GM11168 (cell line): ENCODE measurements around the gene NUDT3.
"Not testable (repeated sequence)": the region's sequence is repeated elsewhere in the genome, so short reads cannot be mapped to it uniquely, and the experiment has no call there.

ENCODE experiments used
- in situ Hi-C: fragments of 300-500 bp; cut with MboI; formaldehyde crosslinking; loops from one replicate; pipeline ENCODE4 v1.12.0; 2022; ENCODE audit warnings: low sequenced_read_pairs; ENCODE audit not compliant: unreplicated experiment

NUDT3 gene

DNA sequence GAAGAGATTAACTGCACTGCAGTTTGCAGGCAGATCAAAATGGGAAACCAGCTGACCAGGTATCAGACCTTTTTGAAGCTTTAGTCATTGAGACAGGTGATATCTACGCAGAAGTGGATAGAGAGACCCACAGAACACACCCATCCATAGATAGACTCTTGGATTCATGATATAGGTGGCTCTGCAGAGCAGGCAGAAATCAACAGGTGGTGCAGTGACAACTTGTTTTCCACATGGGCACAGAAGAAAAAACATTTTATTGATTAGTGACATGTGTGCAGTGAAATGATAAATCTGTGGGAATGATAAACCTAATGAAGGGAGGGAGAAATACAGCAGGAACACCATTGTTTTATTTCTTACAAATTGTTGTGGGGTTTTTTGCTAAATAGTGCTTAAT, 45.2 kb downstream of the NUDT3 start:
- in situ Hi-C loops: no loop called here

GRCh38 chr6:34346175-34347119, 46.0 kb downstream of the NUDT3 start:
- in situ Hi-C loops: no loop called here

DNA sequence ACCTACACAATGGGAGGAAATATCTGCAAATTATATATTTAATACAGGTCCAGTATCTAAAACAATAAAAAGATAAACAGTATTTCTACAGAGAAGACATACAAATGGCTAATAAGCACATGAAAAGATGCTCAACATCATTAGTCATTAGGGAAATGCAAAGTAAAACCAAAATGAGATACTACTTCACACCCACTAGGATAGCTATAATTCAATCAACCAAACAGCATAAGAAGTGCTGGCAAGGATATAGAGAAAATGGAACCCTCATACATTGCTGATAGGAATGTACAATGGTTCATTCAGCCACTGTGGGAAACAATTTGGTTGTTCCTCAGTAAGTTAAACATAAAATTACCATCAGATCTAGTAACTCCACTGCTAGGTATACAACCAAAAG, 48.7 kb downstream of the NUDT3 start:
- in situ Hi-C loops: no loop called here

DNA sequence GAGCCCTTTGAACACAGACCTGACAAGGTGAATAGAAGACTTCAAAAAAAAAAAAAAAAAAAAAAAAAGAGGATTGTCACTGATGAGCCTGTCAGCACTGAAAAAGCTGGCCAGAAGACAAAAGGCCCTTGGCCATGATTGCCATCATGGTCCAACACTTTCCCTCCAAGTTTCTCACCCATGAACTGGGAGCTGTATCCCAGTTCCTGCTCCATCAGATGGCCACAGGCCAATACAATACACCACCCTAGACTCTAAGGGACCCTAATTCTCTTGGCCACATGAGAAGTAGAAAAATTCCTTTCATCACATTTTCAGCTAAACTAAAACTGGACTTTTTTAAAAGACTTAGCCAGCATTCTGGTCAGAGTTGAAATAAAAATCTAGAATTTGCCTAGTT, 50.2 kb downstream of the NUDT3 start:
- in situ Hi-C loops: no loop called here

- in situ Hi-C loops: no loop called here
Measured at GRCh38 chr6:34341481-34341971, 50.9 kb downstream of the NUDT3 start.

DNA sequence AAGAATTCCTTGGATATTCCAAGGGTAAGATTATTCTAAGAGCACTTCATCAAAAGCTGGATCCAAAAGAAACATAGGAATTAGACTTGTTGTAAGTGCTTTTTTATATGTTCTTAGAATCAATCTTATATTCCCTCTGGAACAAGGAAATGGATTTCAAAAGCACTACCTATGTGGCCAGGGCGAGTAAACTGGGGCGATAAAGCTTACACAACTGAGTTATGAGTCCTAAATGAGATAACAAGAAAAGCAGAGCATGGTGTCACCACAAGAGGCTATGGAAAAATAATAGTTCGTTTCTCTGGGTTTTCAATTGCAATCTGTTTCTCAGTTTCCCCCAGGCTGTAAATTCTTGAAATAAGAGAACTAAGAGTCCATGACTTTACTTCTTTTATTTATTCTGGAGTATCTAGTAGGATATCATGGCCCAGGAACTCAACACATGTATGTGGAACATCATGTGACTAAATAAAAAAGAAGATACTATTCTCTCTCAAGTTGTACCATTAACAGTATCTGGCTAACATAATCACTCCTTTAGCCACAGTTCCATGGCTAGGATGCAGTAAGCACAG, 51.5 kb downstream of the NUDT3 start:
- in situ Hi-C loops: no loop called here

- in situ Hi-C loops: no loop called here
Measured at GRCh38 chr6:34340394-34340793, 52.1 kb downstream of the NUDT3 start.

DNA sequence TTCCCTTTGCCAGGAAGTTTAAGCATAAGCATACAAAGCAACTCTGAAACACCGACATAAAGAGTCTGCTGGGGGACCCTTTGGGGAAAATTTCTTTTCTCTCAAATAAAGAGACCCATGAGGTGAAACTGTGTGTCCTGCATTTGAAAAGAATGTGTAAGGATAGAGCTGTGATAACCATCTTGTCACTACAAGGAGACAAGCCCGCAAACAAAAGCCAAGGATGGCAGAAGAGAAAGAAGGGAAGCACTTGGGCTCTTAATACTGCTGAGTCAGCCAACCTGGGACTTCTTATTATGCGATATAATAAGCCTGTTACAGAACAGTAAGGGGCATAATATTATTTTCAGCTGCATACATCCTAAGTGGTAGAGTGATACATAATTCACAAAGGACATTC, 52.5 kb downstream of the NUDT3 start:
- in situ Hi-C loops: no loop called here

DNA sequence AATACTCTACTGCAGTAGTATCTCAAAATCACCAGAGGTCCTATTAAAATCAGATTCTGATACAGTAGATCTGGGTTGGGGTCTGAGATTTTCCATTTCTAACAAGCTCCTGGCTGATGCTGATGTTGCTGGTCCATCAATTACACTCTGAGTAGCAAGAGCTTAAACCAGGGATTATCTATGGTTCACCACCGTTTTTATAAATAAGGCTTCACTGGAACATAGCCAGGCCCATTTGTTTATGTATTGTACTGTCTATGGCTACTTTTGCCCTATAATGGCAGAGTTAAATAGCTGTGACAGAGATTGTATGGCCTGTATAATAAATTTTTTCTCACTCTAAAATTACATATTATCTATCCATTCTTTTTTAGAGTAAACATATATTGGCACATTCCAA, 53.0 kb downstream of the NUDT3 start:
- in situ Hi-C loops: no loop called here

DNA sequence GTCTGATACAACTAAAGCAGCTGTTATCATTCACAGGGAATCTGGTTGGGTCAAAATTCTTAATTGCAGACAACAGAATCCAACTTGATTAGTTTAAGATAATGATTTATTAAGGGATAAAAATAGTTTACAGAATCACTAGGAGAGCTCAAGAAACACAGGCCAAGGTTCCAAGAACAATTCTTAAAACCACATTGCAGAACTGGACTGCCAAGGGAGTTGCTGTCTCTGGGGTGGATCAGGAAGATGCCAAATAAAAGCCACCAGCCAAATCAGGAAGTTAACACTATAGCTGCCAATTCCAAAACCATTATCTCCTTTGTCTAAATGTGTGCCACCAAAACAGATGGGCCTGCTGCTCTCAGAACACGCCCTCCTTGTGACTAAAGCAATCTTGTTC, 53.7 kb downstream of the NUDT3 start:
- in situ Hi-C loops: no loop called here

GRCh38 chr6:34338377-34338776, 54.1 kb downstream of the NUDT3 start:
- in situ Hi-C loops: no loop called here

- in situ Hi-C loops: no loop called here
Measured at GRCh38 chr6:34334796-34335416, 57.6 kb downstream of the NUDT3 start.

- in situ Hi-C loops: no loop called here
Measured at GRCh38 chr6:34333858-34334257, 58.6 kb downstream of the NUDT3 start.

- in situ Hi-C loops: no loop called here
Measured at GRCh38 chr6:34332251-34333198, 59.9 kb downstream of the NUDT3 start.

DNA sequence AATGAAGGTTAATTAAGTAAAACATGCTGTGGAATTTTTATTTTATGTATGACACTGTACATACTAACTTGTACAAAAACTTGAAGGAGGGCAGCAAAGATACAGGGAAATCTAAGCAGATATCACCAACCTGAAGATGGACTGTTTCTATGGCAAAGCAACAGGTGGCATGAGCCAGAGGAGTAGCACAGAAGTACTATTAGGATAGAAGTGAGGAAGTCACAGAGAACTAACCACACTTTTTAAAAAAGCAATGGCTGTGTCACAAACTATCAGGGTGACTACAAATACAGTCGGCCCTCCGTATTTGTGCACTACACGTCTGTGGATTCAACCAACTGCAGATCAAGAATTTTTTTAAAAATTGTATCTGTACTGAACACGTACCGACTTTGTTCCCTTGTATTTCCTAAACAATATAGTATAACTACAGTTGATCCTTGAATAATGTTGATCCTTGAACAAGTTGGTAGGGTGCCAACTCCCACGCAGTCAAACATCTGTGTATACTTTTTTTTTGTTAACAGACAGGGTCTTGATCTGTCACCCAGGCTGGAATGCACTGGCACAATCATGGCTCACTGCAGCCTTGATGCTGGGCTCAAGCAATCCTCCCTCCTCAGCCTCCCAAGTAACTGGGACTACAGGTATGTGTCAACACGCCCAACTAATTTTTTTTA, 61.0 kb downstream of the NUDT3 start:
- in situ Hi-C loops: no loop called here

- in situ Hi-C loops: not testable (repeated sequence)
Measured at GRCh38 chr6:34329814-34330213, 62.7 kb downstream of the NUDT3 start.

DNA sequence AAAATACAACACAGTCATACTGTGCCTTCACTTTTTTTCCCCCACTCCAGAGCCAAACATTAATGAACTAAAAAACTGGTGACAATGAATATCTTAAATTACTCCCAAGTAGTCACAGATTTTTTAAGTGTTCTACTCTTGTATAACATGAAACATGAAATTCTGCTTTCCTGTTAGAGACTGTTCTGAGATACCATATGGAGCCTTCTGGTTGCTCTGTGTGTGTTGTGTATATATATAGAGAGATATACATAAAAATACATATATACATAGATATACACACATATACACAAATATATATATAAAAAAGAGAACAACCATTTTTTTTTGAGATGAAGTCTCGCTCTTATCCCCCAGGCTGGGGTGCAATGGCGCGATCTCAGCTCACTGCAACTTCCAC, 63.5 kb downstream of the NUDT3 start:
- in situ Hi-C loops: no loop called here

- in situ Hi-C loops: not testable (repeated sequence)
Measured at GRCh38 chr6:34327313-34328205, 64.9 kb downstream of the NUDT3 start.

GRCh38 chr6:34325633-34326032, 66.8 kb downstream of the NUDT3 start:
- in situ Hi-C loops: no loop called here
